Activated CD4-positive, alpha-beta T cell treated with anti-CD3 and anti-CD28 coated beads, Interleukin-2, amount 10 ng/mL, durations not matched to agents 24 days and 14 days (primary cell): Measurements from ENCODE around the gene FSIP1. TPM values are rescaled to one million over a fixed set of nuclear protein-coding genes. Genes with fewer than 3 reads are reported as not detected.
A peak's percentile ranks its signal among the peaks of the same experiment; 100 is the strongest.

ENCODE experiments used
- DNase-seq: peaks from one replicate; pipeline ENCODE4 v3.0.0; 2022
- H3K27ac Mint-ChIP-seq: one replicate; pipeline ENCODE4 v1.8.0; 2022; ENCODE audit warnings: mild to moderate bottlenecking, mixed read lengths
- H3K27me3 Mint-ChIP-seq: one replicate; pipeline ENCODE4 v1.8.0; 2022; ENCODE audit warnings: mixed read lengths
- H3K36me3 Mint-ChIP-seq: one replicate; pipeline ENCODE4 v1.8.0; 2022; ENCODE audit warnings: low read depth, mild to moderate bottlenecking, mixed read lengths
- H3K4me1 Mint-ChIP-seq: one replicate; pipeline ENCODE4 v1.8.0; 2021; ENCODE audit warnings: mixed read lengths
- H3K4me3 Mint-ChIP-seq: one replicate; pipeline ENCODE4 v1.8.0; 2022; ENCODE audit warnings: mild to moderate bottlenecking, moderate library complexity, mixed read lengths
- H3K9me3 Mint-ChIP-seq: one replicate; pipeline ENCODE4 v1.8.0; 2021; ENCODE audit warnings: mixed read lengths
- intact Hi-C: fragments of 100-400 bp; cut with micrococcal nuclease; formaldehyde crosslinking; loops from one replicate; pipeline ENCODE4 v1.15.1; 2023
- total RNA-seq: library from RNA; stranded (reverse); gene quantifications from 2 replicates; pipeline ENCODE4 v1.2.3, GENCODE V29; 2022

Gene FSIP1
- total RNA-seq, 1 donor from 2014 or later: 0.37 TPM

DNA sequence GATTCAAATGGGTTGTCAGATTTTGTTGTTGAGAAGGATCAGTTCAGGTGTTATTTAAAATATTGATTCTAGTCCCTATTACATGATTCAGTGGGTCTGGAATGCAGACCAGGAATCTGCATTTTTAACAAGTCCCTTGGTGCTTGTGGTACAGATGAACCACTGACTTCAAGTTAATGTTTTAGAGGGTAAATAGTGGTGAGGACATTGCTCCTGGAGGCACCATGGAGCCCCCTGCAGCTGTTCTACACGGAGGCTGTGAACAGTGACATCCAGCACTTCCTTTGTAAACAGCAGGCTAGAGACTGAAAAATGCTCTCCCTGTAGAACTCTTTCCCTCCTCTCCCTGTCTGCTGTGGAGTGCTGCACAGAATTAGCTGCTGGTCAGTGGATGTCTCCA lies 4.8 kb upstream of the FSIP1 start:
- Mint-ChIP-seq H3K27ac (no peak overlapping the region), H3K9me3 (no peaks in the 10 kb centered on the region), H3K4me3 (no peak overlapping the region), H3K27me3 (peaks cover 3% of the 10 kb centered on the region), H3K4me1 (peaks cover 32% of the 10 kb centered on the region), H3K36me3 (no peaks in the 10 kb centered on the region)
- intact Hi-C loops: loop anchor here (2.0 to 10.0 kb wide), 3 partner anchors 87 to 643 kb away; no protein-coding TSS in a partner anchor
- DNase-seq: no peak

DNA sequence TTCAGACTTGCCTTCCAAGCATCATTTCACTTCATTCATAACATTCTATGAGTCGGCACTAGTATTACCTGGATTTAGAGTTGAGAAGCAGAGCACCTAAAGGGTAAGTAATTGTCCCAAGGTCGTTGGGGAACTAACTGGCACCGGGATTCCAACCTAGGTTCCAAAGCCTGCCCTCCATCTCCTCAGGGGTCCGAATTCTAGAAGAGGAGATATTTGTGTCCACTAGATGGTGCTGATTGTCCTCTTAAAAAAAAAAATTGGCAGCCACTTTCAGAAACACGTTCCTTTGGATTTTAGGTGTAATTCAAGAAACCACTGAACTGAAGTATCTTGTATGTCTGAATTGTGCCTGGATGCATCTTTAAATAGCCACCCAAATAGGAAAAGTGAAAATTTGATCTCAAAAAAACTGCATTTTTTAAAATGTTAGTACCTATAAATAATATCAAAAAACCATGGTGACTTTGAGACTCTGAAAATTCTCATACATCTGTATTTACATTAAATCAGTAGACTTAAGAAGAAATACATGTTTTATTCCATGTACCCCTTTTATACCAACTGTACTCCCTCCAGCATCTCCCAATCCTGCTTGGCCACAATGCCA lies 3.9 kb upstream of the FSIP1 start:
- DNase-seq: peak; percentile 74
- Mint-ChIP-seq H3K4me3 (no peak overlapping the region), H3K9me3 (no peaks in the 10 kb centered on the region), H3K27ac (no peak overlapping the region), H3K36me3 (no peaks in the 10 kb centered on the region), H3K27me3 (no peaks in the 10 kb centered on the region), H3K4me1 (peaks cover 38% of the 10 kb centered on the region)
- intact Hi-C loops: loop anchor here (2.0 to 10.0 kb wide), 3 partner anchors 88 to 642 kb away; no protein-coding TSS in a partner anchor

DNA sequence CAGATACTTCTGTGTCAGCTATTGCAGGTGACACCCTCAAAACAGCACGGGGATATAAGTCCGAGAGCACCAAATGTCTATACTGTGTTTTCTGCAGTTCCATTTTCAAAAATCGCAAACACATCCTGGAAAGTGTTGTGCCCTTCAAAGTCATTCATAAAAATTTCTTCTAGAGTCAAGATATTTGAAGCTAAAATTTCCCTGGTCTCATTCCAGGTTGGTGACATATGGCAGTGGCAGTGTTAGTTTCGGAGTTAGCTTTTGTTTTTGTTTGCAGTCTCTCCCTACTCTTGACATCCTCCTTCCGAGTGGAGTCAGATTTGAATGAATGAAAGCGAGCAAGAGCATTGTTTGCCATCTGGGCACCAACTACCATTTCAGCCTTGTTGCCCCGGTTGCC lies 3.2 kb upstream of the FSIP1 start:
- Mint-ChIP-seq H3K4me3 (no peak overlapping the region), H3K27me3 (no peaks in the 10 kb centered on the region), H3K9me3 (no peaks in the 10 kb centered on the region), H3K4me1 (peaks cover 41% of the 10 kb centered on the region), H3K27ac (no peak overlapping the region), H3K36me3 (no peaks in the 10 kb centered on the region)
- no peak for DNase-seq
- intact Hi-C loops: loop anchor here (2.0 to 10.0 kb wide), 3 partner anchors 89 to 641 kb away; no protein-coding TSS in a partner anchor

DNA sequence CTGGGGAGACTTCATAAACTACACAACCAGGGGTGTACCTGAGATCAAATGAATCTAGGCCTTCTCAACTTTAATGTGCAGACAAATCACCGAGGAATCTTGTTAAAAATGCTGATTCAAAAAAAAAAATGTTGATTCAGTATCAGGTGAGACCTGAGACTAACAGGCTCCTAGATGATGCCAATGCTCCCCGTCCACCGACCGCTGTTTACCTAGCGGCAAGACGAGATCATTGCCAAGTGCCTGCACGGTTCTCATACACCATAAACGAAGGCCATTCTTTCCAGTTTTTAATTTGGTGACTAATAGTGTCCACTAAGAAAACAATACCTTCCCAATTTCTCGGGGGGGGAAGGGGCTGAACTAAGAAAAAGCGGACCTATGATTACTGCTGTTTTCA lies 2.5 kb upstream of the FSIP1 start:
- intact Hi-C loops: loop anchor here (10.0 kb wide), 1 partner anchor 640 kb away; no protein-coding TSS in a partner anchor
- no peak for DNase-seq
- Mint-ChIP-seq H3K4me3 (no peak overlapping the region), H3K9me3 (no peaks in the 10 kb centered on the region), H3K27me3 (no peaks in the 10 kb centered on the region), H3K27ac (no peak overlapping the region), H3K4me1 (peaks cover 41% of the 10 kb centered on the region), H3K36me3 (no peaks in the 10 kb centered on the region)

DNA sequence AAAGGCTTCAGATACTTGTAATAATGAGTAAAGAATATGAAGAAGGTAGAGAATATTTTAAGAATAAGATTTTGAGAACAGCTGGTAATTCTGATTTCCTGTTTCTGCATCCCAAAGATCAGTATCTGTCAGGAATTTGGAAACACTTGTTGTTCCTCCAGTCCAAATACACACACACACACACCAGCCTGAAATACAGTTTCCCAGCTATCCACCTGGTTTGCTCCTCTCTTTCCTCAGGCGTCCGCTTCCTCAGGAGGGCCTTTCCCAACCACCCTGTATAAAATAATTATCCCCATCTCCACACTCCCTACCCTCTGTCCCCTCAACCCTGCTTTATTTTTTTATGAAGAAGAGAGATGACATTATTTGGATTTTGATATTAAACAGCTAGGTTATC lies 2.0 kb upstream of the FSIP1 start:
- Mint-ChIP-seq H3K27me3 (no peaks in the 10 kb centered on the region), H3K36me3 (no peaks in the 10 kb centered on the region), H3K4me1 (peaks cover 41% of the 10 kb centered on the region), H3K9me3 (no peaks in the 10 kb centered on the region), H3K4me3 (peak overlapping the region; percentile 5), H3K27ac (no peak overlapping the region)
- DNase-seq: no peak
- intact Hi-C loops: loop anchor here (5.0 to 10.0 kb wide), 2 partner anchors 323 to 640 kb away; partner anchors contain the start of gene BMF

DNA sequence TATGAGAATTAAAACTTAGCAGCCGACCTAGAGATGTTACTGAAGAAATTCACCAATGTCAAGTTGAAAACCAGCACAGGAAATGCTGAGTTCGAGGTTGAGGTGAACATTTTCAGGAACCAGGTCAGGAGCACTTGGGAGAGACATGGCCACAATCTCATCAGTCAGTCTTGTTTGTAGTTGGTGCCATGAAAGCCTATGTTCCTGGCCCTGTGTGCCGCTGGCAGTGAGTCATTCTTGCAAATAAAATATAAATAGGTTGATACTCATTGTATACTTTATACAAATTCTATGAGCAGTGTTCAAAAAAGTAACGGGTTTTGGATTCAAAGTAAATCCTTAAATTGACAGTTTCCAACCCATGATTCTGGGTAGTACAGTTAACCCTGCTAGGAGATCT lies 1.5 kb upstream of the FSIP1 start:
- H3K4me3 Mint-ChIP-seq: peak overlapping the region; percentile 77
- intact Hi-C loops: loop anchor here (5.0 to 10.0 kb wide), 2 partner anchors 323 to 639 kb away; partner anchors contain the start of gene BMF
- no peaks in the 10 kb centered on the region for H3K36me3 Mint-ChIP-seq
- H3K27ac Mint-ChIP-seq: no peak overlapping the region
- H3K4me1 Mint-ChIP-seq: peaks cover 41% of the 10 kb centered on the region
- no peak for DNase-seq
- no peaks in the 10 kb centered on the region for H3K27me3 Mint-ChIP-seq
- H3K9me3 Mint-ChIP-seq: no peaks in the 10 kb centered on the region

DNA sequence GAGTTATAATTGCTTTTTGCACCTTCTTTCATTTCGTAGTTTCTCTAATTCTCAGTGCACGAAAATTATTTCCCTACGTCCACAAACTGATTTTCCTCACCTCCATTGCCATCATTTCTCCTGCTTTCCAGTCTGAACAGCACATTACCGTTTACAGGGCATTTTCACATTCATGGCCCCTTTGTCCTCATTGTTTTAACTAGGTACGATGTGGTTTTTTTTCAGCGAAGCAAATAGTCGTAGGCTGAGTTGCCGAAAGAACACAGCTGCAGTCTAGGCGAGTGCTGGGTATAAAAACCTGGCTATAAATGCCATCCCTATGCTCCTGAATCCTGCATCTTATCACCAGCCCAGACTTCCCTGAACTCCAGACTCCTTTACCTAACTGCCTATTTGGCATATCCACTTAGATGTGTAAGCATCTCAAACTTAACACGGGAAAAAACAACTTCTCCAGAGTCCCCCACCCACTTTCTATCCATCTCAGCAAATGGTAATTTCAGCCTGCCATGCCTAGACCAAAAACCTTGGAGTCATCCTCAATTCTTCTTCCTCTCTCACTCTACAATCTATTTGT lies 691 bp upstream of the FSIP1 start:
- Mint-ChIP-seq H3K4me1 (peaks cover 37% of the 10 kb centered on the region), H3K4me3 (peak overlapping the region; percentile 77), H3K36me3 (no peaks in the 10 kb centered on the region), H3K27ac (peak overlapping the region; percentile 51), H3K27me3 (no peaks in the 10 kb centered on the region), H3K9me3 (no peaks in the 10 kb centered on the region)
- intact Hi-C loops: loop anchor here (2.0 to 10.0 kb wide), 5 partner anchors 149 to 639 kb away; partner anchors contain the start of genes BMF and SRP14
- DNase-seq: peak; percentile 69

DNA sequence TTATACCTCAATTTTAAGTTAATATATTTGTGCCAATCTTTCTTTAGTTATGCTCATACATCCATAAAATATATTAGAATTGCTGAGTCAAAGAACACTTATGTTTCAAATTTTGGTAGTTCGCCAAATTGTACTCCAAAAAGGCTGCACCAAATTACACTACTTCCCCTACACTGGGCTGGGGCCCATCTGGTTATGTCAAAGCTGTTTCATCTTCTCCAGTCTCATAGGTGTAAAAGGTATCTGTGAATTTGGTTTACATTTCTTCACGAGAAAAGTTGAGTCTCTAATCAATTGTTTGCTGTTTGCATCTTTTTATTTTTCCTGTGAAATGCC lies 706 bp downstream of the FSIP1 start:
- Mint-ChIP-seq H3K9me3 (no peaks in the 10 kb centered on the region), H3K27me3 (peaks cover 10% of the 10 kb centered on the region), H3K36me3 (no peaks in the 10 kb centered on the region), H3K27ac (peak overlapping the region; percentile 51), H3K4me3 (peak overlapping the region; percentile 77), H3K4me1 (peaks cover 28% of the 10 kb centered on the region)
- no peak for DNase-seq
- intact Hi-C loops: loop anchor here (1.0 to 10.0 kb wide), 6 partner anchors 151 to 637 kb away; partner anchors contain the start of genes BMF and SRP14

DNA sequence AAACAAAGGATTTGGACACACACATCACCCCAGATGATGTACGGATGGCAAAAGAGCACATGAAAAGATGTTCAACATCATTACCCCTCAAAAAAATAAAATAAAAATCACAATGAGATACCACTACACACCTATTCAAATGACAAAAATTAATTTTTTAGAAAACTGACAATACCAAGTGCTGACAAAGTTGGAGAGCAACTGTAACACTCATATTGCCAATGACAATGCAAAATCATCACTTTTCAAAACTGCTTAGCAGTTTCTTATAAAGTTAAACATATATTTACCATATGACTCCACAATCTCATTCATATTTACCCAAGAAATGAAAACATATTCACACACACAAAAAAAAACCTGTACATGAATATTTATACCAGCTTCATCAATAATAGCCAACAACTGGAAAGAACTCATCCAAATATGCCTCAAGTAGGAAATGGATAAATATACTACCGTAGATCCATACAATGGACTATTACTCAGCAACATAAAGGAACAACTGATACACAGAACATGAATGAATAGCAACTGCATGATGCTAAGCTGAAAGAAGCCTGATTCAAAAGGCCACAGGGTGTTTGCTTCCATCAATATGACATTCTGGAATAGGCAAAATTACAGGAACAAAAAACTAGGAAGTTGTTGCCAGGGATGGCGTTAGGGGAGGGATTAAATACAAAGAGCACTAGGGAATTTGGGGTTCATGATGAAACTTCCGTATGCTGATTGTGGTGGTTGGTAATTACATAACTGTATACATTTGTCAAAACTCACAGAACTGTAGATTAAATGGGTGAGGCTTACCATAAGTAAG lies 1.3 kb downstream of the FSIP1 start:
- DNase-seq: peak; percentile 50
- Mint-ChIP-seq H3K4me1 (peaks cover 25% of the 10 kb centered on the region), H3K36me3 (no peaks in the 10 kb centered on the region), H3K27ac (no peak overlapping the region), H3K4me3 (peak overlapping the region; percentile 41), H3K27me3 (peaks cover 12% of the 10 kb centered on the region), H3K9me3 (no peaks in the 10 kb centered on the region)
- intact Hi-C loops: loop anchor here (5.0 to 10.0 kb wide), 2 partner anchors 326 to 637 kb away; partner anchors contain the start of gene BMF

DNA sequence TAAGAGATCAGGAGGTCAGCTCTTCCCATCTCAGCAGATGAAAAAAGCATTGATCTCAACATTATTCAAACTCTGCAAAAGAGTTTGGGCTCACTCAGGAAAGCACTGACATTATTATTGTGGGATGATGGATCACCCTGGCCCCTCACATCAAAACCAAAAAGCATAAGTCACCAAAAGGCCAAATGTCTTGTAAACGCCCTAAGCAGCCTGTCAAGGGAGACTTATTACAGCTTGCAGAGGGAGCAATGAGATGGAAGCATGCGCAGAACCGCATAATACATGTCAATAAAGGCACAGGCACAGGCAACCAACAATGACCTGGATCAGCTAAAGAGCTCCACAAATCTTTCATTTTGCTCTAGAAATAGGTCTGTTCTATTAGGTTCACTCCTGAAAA lies 4.6 kb downstream of the FSIP1 start:
- Mint-ChIP-seq H3K36me3 (no peaks in the 10 kb centered on the region), H3K27ac (no peak overlapping the region), H3K4me1 (peaks cover 27% of the 10 kb centered on the region), H3K9me3 (no peaks in the 10 kb centered on the region), H3K4me3 (no peak overlapping the region), H3K27me3 (peaks cover 12% of the 10 kb centered on the region)
- intact Hi-C loops: no loop called here
- no peak for DNase-seq

DNA sequence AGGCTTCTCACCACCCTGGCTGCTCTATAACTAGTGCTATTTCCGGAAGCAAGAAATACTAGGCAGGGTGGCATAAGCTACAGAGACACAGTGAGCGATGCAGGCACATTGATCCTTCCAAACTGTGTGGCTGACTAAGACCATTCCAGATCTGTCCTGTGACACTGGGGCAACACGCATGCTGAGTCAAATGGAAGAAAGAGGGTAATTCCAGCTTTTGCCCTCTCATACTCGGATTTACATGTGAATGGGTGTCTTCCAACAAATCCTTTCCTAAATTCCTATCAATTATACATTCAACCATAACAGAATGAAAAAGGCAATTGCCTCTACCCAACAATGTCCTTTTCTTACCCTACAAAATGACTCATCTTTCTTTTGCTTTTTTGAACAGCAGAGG lies 5.1 kb downstream of the FSIP1 start:
- no peak overlapping the region for H3K4me3 Mint-ChIP-seq
- H3K9me3 Mint-ChIP-seq: no peaks in the 10 kb centered on the region
- DNase-seq: no peak
- H3K27ac Mint-ChIP-seq: no peak overlapping the region
- H3K4me1 Mint-ChIP-seq: peaks cover 27% of the 10 kb centered on the region
- no peaks in the 10 kb centered on the region for H3K36me3 Mint-ChIP-seq
- H3K27me3 Mint-ChIP-seq: peaks cover 12% of the 10 kb centered on the region
- intact Hi-C loops: no loop called here

DNA sequence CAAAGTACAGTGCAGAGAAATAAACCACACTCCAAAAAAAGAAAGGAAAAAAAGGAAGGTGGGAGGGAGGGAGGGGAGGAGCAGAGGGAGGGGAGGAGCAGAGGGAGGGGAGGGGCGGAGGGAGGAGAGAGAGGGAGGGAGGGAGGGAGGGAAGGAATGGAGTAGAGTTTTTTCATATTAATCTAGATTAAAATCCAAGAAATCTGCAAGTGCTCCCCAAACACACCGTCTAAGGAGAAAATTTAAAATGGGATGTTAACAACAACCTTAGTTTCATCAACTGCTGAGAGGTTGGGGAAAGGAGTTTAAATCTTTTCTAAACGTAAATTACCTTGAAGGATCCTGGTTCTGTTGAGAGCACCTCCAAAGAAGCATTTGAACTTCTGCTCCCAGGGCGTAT lies 6.6 kb downstream of the FSIP1 start:
- Mint-ChIP-seq H3K27ac (no peak overlapping the region), H3K27me3 (peaks cover 12% of the 10 kb centered on the region), H3K9me3 (no peaks in the 10 kb centered on the region), H3K4me3 (no peak overlapping the region), H3K4me1 (peaks cover 20% of the 10 kb centered on the region), H3K36me3 (no peaks in the 10 kb centered on the region)
- no peak for DNase-seq
- intact Hi-C loops: no loop called here

DNA sequence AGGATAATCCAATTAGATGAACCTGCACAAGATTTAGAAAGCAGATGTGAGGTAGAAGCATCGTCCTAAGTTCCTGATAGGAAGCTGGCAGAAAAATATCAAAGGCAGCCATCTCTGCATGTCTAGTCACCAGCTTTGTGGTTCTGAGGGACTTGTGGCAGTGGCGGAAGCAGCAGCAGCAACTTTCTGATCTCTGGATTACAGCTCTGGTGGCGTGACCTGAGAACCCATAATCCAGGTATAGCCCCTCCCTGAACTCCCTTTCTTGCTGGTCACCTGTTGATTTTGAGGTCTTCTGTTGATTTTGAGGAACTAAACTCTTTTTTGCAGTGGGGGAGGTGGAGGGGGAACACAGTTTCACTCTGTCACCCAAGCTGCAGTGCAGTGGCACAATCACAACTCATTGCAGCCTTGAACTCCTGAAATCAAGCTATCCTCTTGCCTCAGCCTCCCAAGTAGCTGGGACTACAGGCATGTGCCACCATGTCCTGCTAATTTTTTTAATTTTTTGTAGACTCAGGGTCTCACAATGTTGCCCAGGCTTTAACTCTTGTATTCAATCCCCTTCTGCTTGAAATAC lies 7.9 kb downstream of the FSIP1 start:
- Mint-ChIP-seq H3K4me3 (peak overlapping the region; percentile 28), H3K36me3 (no peaks in the 10 kb centered on the region), H3K27ac (no peak overlapping the region), H3K27me3 (peaks cover 12% of the 10 kb centered on the region), H3K9me3 (no peaks in the 10 kb centered on the region), H3K4me1 (peaks cover 20% of the 10 kb centered on the region)
- peak; percentile 83 for DNase-seq
- intact Hi-C loops: no loop called here
